Activated CD8-positive, alpha-beta T cell treated with anti-CD3 and anti-CD28 coated beads for 36 hours (primary cell): Measurements from ENCODE around the gene AP4S1. TPM values are rescaled to one million over a fixed set of nuclear protein-coding genes. Genes with fewer than 3 reads are reported as not detected.

Experiments used
- ATAC-seq: fragments of 200-7000 bp; cut with Tn5 transposase; one replicate; pipeline ENCODE4 v1.10.0; 2021; ENCODE audit warnings: mild to moderate bottlenecking, moderate library complexity
- CTCF ChIA-PET: fragments of 350-600 bp; sonication (Branson Sonifier 250); formaldehyde crosslinking; loops from one replicate; lab custom pipeline; 2021; ENCODE audit warnings: antibody characterized with exemption; lab: Charles Lee
- POLR2A ChIA-PET: fragments of 350-600 bp; sonication (Branson Sonifier 250); formaldehyde crosslinking; loops from one replicate; lab custom pipeline; 2021; ENCODE audit warnings: antibody characterized with exemption; lab: Charles Lee
- DNase-seq: peaks from one replicate; pipeline ENCODE4 v3.0.0-alpha.2; 2020
- H3K27ac Mint-ChIP-seq: one replicate; pipeline ENCODE4 v1.8.0; 2021; ENCODE audit warnings: mild to moderate bottlenecking, mixed read lengths
- H3K27me3 Mint-ChIP-seq: one replicate; pipeline ENCODE4 v1.8.0; 2021; ENCODE audit warnings: mixed read lengths
- H3K36me3 Mint-ChIP-seq: one replicate; pipeline ENCODE4 v1.8.0; 2021; ENCODE audit warnings: low read depth, mixed read lengths
- H3K4me1 Mint-ChIP-seq: one replicate; pipeline ENCODE4 v1.8.0; 2021; ENCODE audit warnings: low read depth, mixed read lengths
- H3K4me3 Mint-ChIP-seq: one replicate; pipeline ENCODE4 v1.8.0; 2021; ENCODE audit warnings: mild to moderate bottlenecking, moderate library complexity, mixed read lengths
- H3K9me3 Mint-ChIP-seq: one replicate; pipeline ENCODE4 v1.8.0; 2021; ENCODE audit warnings: mixed read lengths
- CTCF ChIP-seq: fragments of 200-600 bp; IDR thresholded peaks from one replicate; pipeline ENCODE4 v1.8.0; 2022; ENCODE audit warnings: antibody characterized with exemption, mild to moderate bottlenecking
- intact Hi-C: fragments of 100-400 bp; cut with micrococcal nuclease; formaldehyde crosslinking; loops from one replicate; pipeline ENCODE4 v1.10.0; 2022
- total RNA-seq, 2 experiments: library from RNA; stranded (reverse); gene quantifications; one replicate each; pipeline ENCODE4 v1.2.3, GENCODE V29; 2021

The AP4S1 gene
- total RNA-seq, 2 experiments from 2014 or later = 3.6 to 4.0 TPM

GRCh38 chr14:31113794-31114193 lies 88.3 kb downstream of the AP4S1 start:
- Mint-ChIP-seq H3K9me3 (no peaks in the 10 kb centered on the region), H3K27me3 (no peaks in the 10 kb centered on the region), H3K36me3 (peaks cover 31% of the 10 kb centered on the region), H3K4me1 (no peaks in the 10 kb centered on the region), H3K4me3 (no peak overlapping the region), H3K27ac (no peak overlapping the region)
- no peak for ATAC-seq
- TF ChIP-seq CTCF = no peak
- CTCF ChIA-PET = no interaction called here
- POLR2A ChIA-PET = no interaction called here
- intact Hi-C loops = no loop called here
- no peak for DNase-seq

- H3K27ac Mint-ChIP-seq = no peak overlapping the region
- no peak for DNase-seq
- CTCF ChIA-PET = no interaction called here
- H3K4me3 Mint-ChIP-seq = no peak overlapping the region
- H3K4me1 Mint-ChIP-seq = peaks cover 2% of the 10 kb centered on the region
- POLR2A ChIA-PET = no interaction called here
- no peaks in the 10 kb centered on the region for H3K9me3 Mint-ChIP-seq
- TF ChIP-seq CTCF = no peak
- no peak for ATAC-seq
- H3K27me3 Mint-ChIP-seq = no peaks in the 10 kb centered on the region
- peaks cover 43% of the 10 kb centered on the region for H3K36me3 Mint-ChIP-seq
- intact Hi-C loops = no loop called here
Measured at GRCh38 chr14:31118892-31119291, 93.4 kb downstream of the AP4S1 start.

- POLR2A ChIA-PET = no interaction called here
- TF ChIP-seq CTCF = no peak
- DNase-seq (no peak), ATAC-seq (no peak)
- Mint-ChIP-seq H3K4me1 (peaks cover 13% of the 10 kb centered on the region), H3K9me3 (no peaks in the 10 kb centered on the region), H3K27ac (no peak overlapping the region), H3K4me3 (no peak overlapping the region), H3K27me3 (no peaks in the 10 kb centered on the region), H3K36me3 (peaks cover 47% of the 10 kb centered on the region)
- CTCF ChIA-PET = no interaction called here
- intact Hi-C loops = loop anchor here (10.0 kb wide), 1 partner anchor 233 kb away; no protein-coding TSS in a partner anchor
Measured at GRCh38 chr14:31122098-31122611, 96.7 kb downstream of the AP4S1 start.

GRCh38 chr14:31122921-31123320 lies 97.5 kb downstream of the AP4S1 start:
- Mint-ChIP-seq H3K4me1 (peaks cover 19% of the 10 kb centered on the region), H3K36me3 (peaks cover 46% of the 10 kb centered on the region), H3K27ac (no peak overlapping the region), H3K9me3 (no peaks in the 10 kb centered on the region), H3K4me3 (no peak overlapping the region), H3K27me3 (no peaks in the 10 kb centered on the region)
- ChIA-PET POLR2A (no interaction called here), CTCF (no interaction called here)
- ATAC-seq (no peak), DNase-seq (no peak)
- intact Hi-C loops = loop anchor here (10.0 kb wide), 1 partner anchor 232 kb away; no protein-coding TSS in a partner anchor
- TF ChIP-seq CTCF = no peak

- intact Hi-C loops = loop anchor here (10.0 kb wide), 1 partner anchor 231 kb away; no protein-coding TSS in a partner anchor
- Mint-ChIP-seq H3K9me3 (no peaks in the 10 kb centered on the region), H3K27me3 (no peaks in the 10 kb centered on the region), H3K4me1 (peaks cover 29% of the 10 kb centered on the region), H3K27ac (no peak overlapping the region), H3K36me3 (peaks cover 54% of the 10 kb centered on the region), H3K4me3 (no peak overlapping the region)
- CTCF ChIA-PET = no interaction called here
- POLR2A ChIA-PET = interaction anchor here (0.8 to 1.5 kb wide), 3 partner anchors 12 to 97 kb away, joined by 3 to 5 read pairs (median 3); no protein-coding TSS in a partner anchor
- TF ChIP-seq CTCF = no peak
- ATAC-seq (peak; percentile 32), DNase-seq (no peak)
Measured at GRCh38 chr14:31124197-31124596, 98.7 kb downstream of the AP4S1 start.
